ENCODE data around the gene DNHD1. TPM values are rescaled to one million over a fixed set of nuclear protein-coding genes. Genes with fewer than 3 reads are reported as not detected.

Gene DNHD1
- total and polyA plus RNA-seq, 9 of the 15 experiments (the other 6 are each of a cell fraction or from before 2014, with no cell fraction given): 0.82 to 9.7 (median 3.8) TPM

GRCh38 chr11:6604081-6604626, 107.1 kb downstream of the DNHD1 start (continued):
- TF ChIP-seq PCBP2 (IDR thresholded peaks at IDR 0.05; ENCODE audit: low read depth, low read length, poor library complexity, severe bottlenecking) (no peak), ZSCAN32 (CRISPR knock-in tag; IDR thresholded peaks at IDR 0.05) (no peak), MECOM (CRISPR knock-in tag; IDR thresholded peaks at IDR 0.05) (no peak), SMARCA5 (IDR thresholded peaks at IDR 0.05) (0 out of 2 replicates have a peak, but pooled peaks have one; percentile 17), PTRF (tag; IDR thresholded peaks at IDR 0.05) (no peak), SMAD2 (IDR thresholded peaks at IDR 0.05; ENCODE audit: low read depth, low read length) (no peak), NFATC3 (IDR thresholded peaks at IDR 0.05) (no peak), ZNF696 (CRISPR knock-in tag; conservative IDR thresholded peaks at IDR 0.05) (no peak), CHD2 (IDR thresholded peaks at IDR 0.05; ENCODE audit: low read depth, low read length) (no peak), DLX4 (CRISPR knock-in tag; IDR thresholded peaks at IDR 0.05) (no peak), CXXC5 (CRISPR knock-in tag; IDR thresholded peaks at IDR 0.05) (0 out of 2 replicates have a peak, but pooled peaks have one; percentile 9), PRMT5 (CRISPR knock-in tag; IDR thresholded peaks at IDR 0.05) (no peak), MEF2A (IDR thresholded peaks at IDR 0.05; ENCODE audit: control insufficient read depth, low read depth, low read length) (no peak), RBM39 (optimal IDR thresholded peaks at IDR 0.05; ENCODE audit: low read depth, low read length) (no peak), GATAD2B (IDR thresholded peaks at IDR 0.05; ENCODE audit: borderline replicate concordance) (no peak), ZBTB9 (CRISPR knock-in tag; IDR thresholded peaks at IDR 0.05) (0 out of 2 replicates have a peak, but pooled peaks have one; percentile 10), ZNF764 (CRISPR knock-in tag; IDR thresholded peaks at IDR 0.05; ENCODE audit: low read depth) (no peak), MTA3 (IDR thresholded peaks at IDR 0.05; ENCODE audit: borderline replicate concordance) (no peak), ZSCAN29 (IDR thresholded peaks at IDR 0.05) (no peak), ILF3 (IDR thresholded peaks at IDR 0.05; ENCODE audit: borderline replicate concordance) (no peak), MAFG (tag; conservative IDR thresholded peaks at IDR 0.05) (no peak), CEBPB (tag; IDR thresholded peaks at IDR 0.05) (no peak), MLLT1 (IDR thresholded peaks at IDR 0.05) (peak in 1 of 2 experiments; percentile 29; a peak in 1 of 4 replicates), TARDBP (IDR thresholded peaks at IDR 0.05) (no peak), NFXL1 (CRISPR knock-in tag; IDR thresholded peaks at IDR 0.05) (no peak), ZNF589 (CRISPR knock-in tag; IDR thresholded peaks at IDR 0.05; ENCODE audit: low read depth) (no peak), NCOR1 (IDR thresholded peaks at IDR 0.05) (no peak), TAF1 (IDR thresholded peaks at IDR 0.05; ENCODE audit: control insufficient read depth, extremely low read depth, insufficient read depth, low read length, severe bottlenecking) (peak; percentile 49), SMARCB1 (IDR thresholded peaks at IDR 0.05; ENCODE audit: insufficient read length, low read depth) (no peak), HNRNPL (IDR thresholded peaks at IDR 0.05; ENCODE audit: low read depth, low read length) (no peak)
